ENCODE measurements around the gene PALLD. TPM values are rescaled to one million over a fixed set of nuclear protein-coding genes. Genes with fewer than 3 reads are reported as not detected.

Gene PALLD
- total RNA-seq, 5 donors from 2014 or later (not counting 1 experiment from before 2014, with no cell fraction given), result 0.56 to 1.9 (median 0.93) TPM

DNA sequence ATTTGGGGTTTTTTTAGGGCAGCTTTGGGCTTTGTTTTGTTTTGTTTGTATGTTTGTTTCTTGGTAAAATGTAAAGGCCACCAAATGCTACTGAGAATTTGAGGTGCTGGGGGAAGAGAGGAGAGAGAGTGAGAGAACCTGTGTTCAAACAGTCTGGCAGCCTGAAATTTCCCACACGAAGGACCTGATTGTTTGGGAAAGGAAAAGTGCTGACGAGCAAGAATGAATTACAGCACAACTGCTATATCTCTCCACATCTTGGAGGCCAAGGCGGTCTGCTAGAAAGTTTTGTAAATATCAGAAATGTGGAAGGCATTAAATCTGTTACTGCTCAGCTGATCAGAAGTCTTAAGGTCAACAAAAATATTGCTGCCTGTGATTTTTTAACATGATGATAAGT, 170.5 kb downstream of the PALLD start:
- Histone ChIP-seq H3K9me3 (no peaks in the 10 kb centered on the region), H3K4me3 (ENCODE audit: control insufficient read depth in 1 of 2, extremely low read depth in 1 of 2, low read length in 1 of 2) (no peak overlapping the region), H3K27ac (ENCODE audit: low read length) (no peak overlapping the region), H3K4me1 (ENCODE audit: control insufficient read depth in 1 of 2, extremely low read depth in 1 of 2, insufficient read depth in 2 of 2, low read length in 2 of 2) (no peaks in the 10 kb centered on the region), H3K36me3 (ENCODE audit: control insufficient read depth in 2 of 2, extremely low read depth in 1 of 2, insufficient read depth in 1 of 2, low read length in 1 of 2) (no peaks in the 10 kb centered on the region), H3K27me3 (replicated peaks in 1 of 2; ENCODE audit: control insufficient read depth in 2 of 2, extremely low read depth in 1 of 2, insufficient read depth in 2 of 2, low read length in 1 of 2) (peaks cover 0 to 4% of the 10 kb centered on the region in 2 experiments)
- Mint-ChIP-seq H3K4me3 (no peak overlapping the region), H3K36me3 (no peaks in the 10 kb centered on the region), H3K27ac (no peak overlapping the region), H3K9me3 (no peaks in the 10 kb centered on the region), H3K27me3 (peaks cover 0 to 5% of the 10 kb centered on the region in 2 donors), H3K4me1 (no peaks in the 10 kb centered on the region)
- no peak for ATAC-seq (replicated peaks in 1 of 4)
- DNase-seq, result no peak
- WGBS (ENCODE audit: insufficient coverage), result no CpG with 5 or more reads among the region's 3 CpGs
- ChIA-PET CTCF (no interaction called here), POLR2A (no interaction called here)

DNA sequence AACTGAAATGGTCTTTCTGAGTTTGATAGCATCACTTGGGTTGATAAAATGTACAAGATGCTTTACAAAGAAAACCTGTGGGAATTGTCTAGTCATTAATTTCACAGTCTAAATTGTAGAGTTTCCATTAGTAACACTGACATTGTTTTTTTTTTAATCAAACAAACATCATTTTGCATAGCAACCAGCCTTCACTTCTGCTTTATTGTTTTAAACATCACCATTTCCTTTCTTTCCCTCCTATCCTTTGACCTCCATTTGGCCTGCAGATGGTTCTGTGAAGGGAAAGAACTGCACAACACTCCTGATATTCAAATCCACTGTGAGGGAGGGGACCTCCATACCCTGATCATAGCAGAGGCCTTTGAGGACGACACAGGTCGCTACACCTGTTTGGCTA, 171.1 kb downstream of the PALLD start:
- ChIA-PET POLR2A (no interaction called here), CTCF (no interaction called here)
- no peaks in the 10 kb centered on the region for H3K9me3 ChIP-seq
- H3K27ac ChIP-seq (ENCODE audit: low read length), result no peak overlapping the region
- peaks cover 0 to 4% of the 10 kb centered on the region in 2 experiments for H3K27me3 ChIP-seq (replicated peaks in 1 of 2; ENCODE audit: control insufficient read depth in 2 of 2, extremely low read depth in 1 of 2, insufficient read depth in 2 of 2, low read length in 1 of 2)
- no peaks in the 10 kb centered on the region for H3K4me1 ChIP-seq (ENCODE audit: control insufficient read depth in 1 of 2, extremely low read depth in 1 of 2, insufficient read depth in 2 of 2, low read length in 2 of 2)
- H3K4me1 Mint-ChIP-seq, result no peaks in the 10 kb centered on the region
- 100% methylated on average over 1 of the region's 2 CpGs for WGBS (ENCODE audit: insufficient coverage)
- peaks cover 0 to 5% of the 10 kb centered on the region in 2 donors for H3K27me3 Mint-ChIP-seq
- H3K36me3 Mint-ChIP-seq, result no peaks in the 10 kb centered on the region
- H3K4me3 ChIP-seq (ENCODE audit: control insufficient read depth in 1 of 2, extremely low read depth in 1 of 2, low read length in 1 of 2), result no peak overlapping the region
- H3K36me3 ChIP-seq (ENCODE audit: control insufficient read depth in 2 of 2, extremely low read depth in 1 of 2, insufficient read depth in 1 of 2, low read length in 1 of 2), result no peaks in the 10 kb centered on the region
- DNase-seq (no peak), ATAC-seq (replicated peaks in 1 of 4) (no peak)
- H3K9me3 Mint-ChIP-seq, result no peaks in the 10 kb centered on the region
- H3K27ac Mint-ChIP-seq, result no peak overlapping the region
- H3K4me3 Mint-ChIP-seq, result no peak overlapping the region

DNA sequence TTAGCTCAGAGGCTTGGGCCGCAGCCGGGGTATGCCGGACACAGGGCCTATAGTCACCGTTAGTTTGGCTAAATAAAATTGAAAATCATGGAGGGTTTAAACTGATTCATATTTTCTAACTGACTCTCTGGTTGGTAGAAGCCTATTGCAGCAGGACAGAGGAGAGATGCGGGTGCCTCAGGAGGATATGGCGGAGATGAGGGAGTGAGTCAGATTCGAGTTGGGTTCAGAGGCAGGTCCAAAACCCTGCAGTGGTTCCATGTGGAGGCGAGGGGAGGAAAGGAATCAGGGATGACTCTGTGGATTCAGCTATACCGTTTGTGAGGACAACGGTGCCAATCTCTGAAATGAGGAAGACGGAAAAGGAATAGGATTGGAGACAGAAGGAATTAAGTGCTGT, 176.6 kb downstream of the PALLD start:
- no peaks in the 10 kb centered on the region for H3K4me1 Mint-ChIP-seq
- no peak overlapping the region for H3K4me3 ChIP-seq (ENCODE audit: control insufficient read depth in 1 of 2, extremely low read depth in 1 of 2, low read length in 1 of 2)
- no peaks in the 10 kb centered on the region for H3K36me3 ChIP-seq (ENCODE audit: control insufficient read depth in 2 of 2, extremely low read depth in 1 of 2, insufficient read depth in 1 of 2, low read length in 1 of 2)
- H3K9me3 ChIP-seq, result no peaks in the 10 kb centered on the region
- POLR2A ChIA-PET, result no interaction called here
- no peak overlapping the region for H3K27ac Mint-ChIP-seq
- CTCF ChIA-PET, result no interaction called here
- peaks cover 0 to 3% of the 10 kb centered on the region in 2 experiments for H3K27me3 ChIP-seq (replicated peaks in 1 of 2; ENCODE audit: control insufficient read depth in 2 of 2, extremely low read depth in 1 of 2, insufficient read depth in 2 of 2, low read length in 1 of 2)
- DNase-seq (no peak), ATAC-seq (replicated peaks in 1 of 4) (no peak)
- H3K4me1 ChIP-seq (ENCODE audit: control insufficient read depth in 1 of 2, extremely low read depth in 1 of 2, insufficient read depth in 2 of 2, low read length in 2 of 2), result no peaks in the 10 kb centered on the region
- 89% methylated on average over 9 of the region's 11 CpGs for WGBS (ENCODE audit: insufficient coverage)
- peaks cover 5 to 14% of the 10 kb centered on the region in 2 donors for H3K27me3 Mint-ChIP-seq
- H3K4me3 Mint-ChIP-seq, result no peak overlapping the region
- no peak overlapping the region for H3K27ac ChIP-seq (ENCODE audit: low read length)
- H3K9me3 Mint-ChIP-seq, result no peaks in the 10 kb centered on the region
- H3K36me3 Mint-ChIP-seq, result no peaks in the 10 kb centered on the region

DNA sequence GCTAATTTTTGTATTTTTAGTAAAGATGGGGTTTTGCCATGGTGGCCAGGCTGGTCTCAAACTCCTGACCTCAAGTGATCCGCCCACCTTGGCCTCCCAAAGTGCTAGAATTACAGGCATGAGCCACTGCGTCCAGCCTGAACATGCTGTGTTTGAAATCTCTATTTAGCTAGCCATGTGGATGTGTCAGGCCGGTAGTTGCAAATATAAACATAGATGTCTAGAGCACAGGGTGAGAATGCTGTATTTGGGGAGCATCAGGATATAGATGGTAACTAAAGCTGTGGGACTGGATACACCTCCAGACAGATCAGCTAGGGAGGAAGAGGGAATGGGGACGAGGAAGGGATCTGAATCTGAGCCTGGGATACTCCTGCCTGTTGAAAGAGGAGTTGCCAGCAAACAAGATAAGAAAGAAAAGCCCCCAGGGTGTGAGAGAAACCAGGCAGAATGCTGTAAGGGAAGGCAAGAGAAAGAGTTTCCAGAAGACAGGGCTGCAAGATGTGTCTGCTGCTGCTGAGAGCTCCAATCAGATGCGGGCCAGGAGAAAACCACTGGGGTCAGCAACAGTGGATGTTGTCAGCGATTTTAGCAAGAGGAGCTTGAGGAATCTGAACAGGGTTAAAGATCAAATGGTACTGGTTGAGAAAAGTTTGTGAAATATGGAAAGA, 177.4 kb downstream of the PALLD start:
- no peaks in the 10 kb centered on the region for H3K9me3 Mint-ChIP-seq
- H3K4me1 Mint-ChIP-seq, result no peaks in the 10 kb centered on the region
- DNase-seq, result no peak
- H3K4me1 ChIP-seq (ENCODE audit: control insufficient read depth in 1 of 2, extremely low read depth in 1 of 2, insufficient read depth in 2 of 2, low read length in 2 of 2), result no peaks in the 10 kb centered on the region
- no peak overlapping the region for H3K4me3 Mint-ChIP-seq
- no peak overlapping the region for H3K27ac Mint-ChIP-seq
- ATAC-seq (replicated peaks in 1 of 4), result no peak
- H3K27me3 Mint-ChIP-seq, result peaks cover 5 to 14% of the 10 kb centered on the region in 2 donors
- H3K27me3 ChIP-seq (replicated peaks in 1 of 2; ENCODE audit: control insufficient read depth in 2 of 2, extremely low read depth in 1 of 2, insufficient read depth in 2 of 2, low read length in 1 of 2), result peaks cover 0 to 10% of the 10 kb centered on the region in 2 experiments
- no peaks in the 10 kb centered on the region for H3K36me3 Mint-ChIP-seq
- 73% methylated on average over 6 of the region's 6 CpGs for WGBS (ENCODE audit: insufficient coverage)
- no peak overlapping the region for H3K4me3 ChIP-seq (ENCODE audit: control insufficient read depth in 1 of 2, extremely low read depth in 1 of 2, low read length in 1 of 2)
- ChIA-PET POLR2A (no interaction called here), CTCF (no interaction called here)
- no peak overlapping the region for H3K27ac ChIP-seq (ENCODE audit: low read length)
- no peaks in the 10 kb centered on the region for H3K9me3 ChIP-seq
- no peaks in the 10 kb centered on the region for H3K36me3 ChIP-seq (ENCODE audit: control insufficient read depth in 2 of 2, extremely low read depth in 1 of 2, insufficient read depth in 1 of 2, low read length in 1 of 2)

DNA sequence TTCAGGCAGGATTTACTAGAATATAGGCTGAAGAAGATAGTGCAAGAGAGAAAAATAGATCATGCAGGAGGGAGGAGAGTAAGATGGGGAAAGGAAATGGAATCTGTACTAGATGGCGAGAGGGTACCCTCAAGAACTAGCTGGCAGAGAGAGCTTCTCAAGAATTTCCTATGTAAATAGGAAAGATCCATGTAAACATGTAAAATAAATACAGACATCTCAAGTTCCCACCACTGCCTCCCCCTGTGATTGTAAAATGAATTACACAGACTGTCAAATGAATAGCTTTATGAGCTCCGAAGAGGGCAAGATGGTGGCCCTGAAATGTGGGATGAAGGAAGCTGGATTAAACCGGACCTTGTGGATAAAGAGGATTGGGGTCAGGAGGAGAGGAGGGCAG, 178.0 kb downstream of the PALLD start:
- CTCF ChIA-PET, result interaction anchor here in 1 of 2 donors (0.8 kb wide), 1 partner anchor 8 kb away, joined by 6 read pairs; no protein-coding TSS in a partner anchor
- Mint-ChIP-seq H3K27ac (no peak overlapping the region), H3K27me3 (peaks cover 5 to 14% of the 10 kb centered on the region in 2 donors), H3K4me3 (no peak overlapping the region), H3K9me3 (no peaks in the 10 kb centered on the region), H3K36me3 (no peaks in the 10 kb centered on the region), H3K4me1 (no peaks in the 10 kb centered on the region)
- Histone ChIP-seq H3K27ac (ENCODE audit: low read length) (no peak overlapping the region), H3K36me3 (ENCODE audit: control insufficient read depth in 2 of 2, extremely low read depth in 1 of 2, insufficient read depth in 1 of 2, low read length in 1 of 2) (no peaks in the 10 kb centered on the region), H3K4me1 (ENCODE audit: control insufficient read depth in 1 of 2, extremely low read depth in 1 of 2, insufficient read depth in 2 of 2, low read length in 2 of 2) (no peaks in the 10 kb centered on the region), H3K27me3 (replicated peaks in 1 of 2; ENCODE audit: control insufficient read depth in 2 of 2, extremely low read depth in 1 of 2, insufficient read depth in 2 of 2, low read length in 1 of 2) (peaks cover 0 to 11% of the 10 kb centered on the region in 2 experiments), H3K9me3 (no peaks in the 10 kb centered on the region), H3K4me3 (ENCODE audit: control insufficient read depth in 1 of 2, extremely low read depth in 1 of 2, low read length in 1 of 2) (no peak overlapping the region)
- 79% methylated on average over 2 of the region's 3 CpGs for WGBS (ENCODE audit: insufficient coverage)
- ATAC-seq (replicated peaks in 1 of 4), result no peak
- no peak for DNase-seq
- POLR2A ChIA-PET, result no interaction called here

DNA sequence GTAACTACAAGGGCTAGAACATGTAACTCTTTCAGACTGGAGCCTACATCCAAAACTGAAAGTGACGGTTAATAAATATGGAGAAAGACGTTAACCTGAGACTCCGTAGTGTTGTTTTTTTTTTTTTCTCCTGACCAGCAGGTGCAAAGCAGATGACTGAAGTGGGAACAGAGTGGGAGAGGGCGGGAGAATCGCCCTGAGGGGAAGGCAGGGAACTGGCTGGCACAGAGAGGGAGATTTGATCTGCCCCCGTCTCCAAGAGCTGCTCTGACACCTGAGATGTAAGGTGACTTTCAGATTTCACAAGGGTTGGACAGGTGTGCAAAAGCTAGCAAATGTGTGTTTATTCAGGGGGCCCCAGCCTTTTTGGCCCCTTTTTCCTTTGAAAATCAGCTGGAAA, 180.2 kb downstream of the PALLD start:
- Histone ChIP-seq H3K27ac (ENCODE audit: low read length) (no peak overlapping the region), H3K27me3 (replicated peaks in 1 of 2; ENCODE audit: control insufficient read depth in 2 of 2, extremely low read depth in 1 of 2, insufficient read depth in 2 of 2, low read length in 1 of 2) (peaks cover 0 to 11% of the 10 kb centered on the region in 2 experiments), H3K4me1 (ENCODE audit: control insufficient read depth in 1 of 2, extremely low read depth in 1 of 2, insufficient read depth in 2 of 2, low read length in 2 of 2) (no peaks in the 10 kb centered on the region), H3K36me3 (ENCODE audit: control insufficient read depth in 2 of 2, extremely low read depth in 1 of 2, insufficient read depth in 1 of 2, low read length in 1 of 2) (no peaks in the 10 kb centered on the region), H3K9me3 (no peaks in the 10 kb centered on the region), H3K4me3 (ENCODE audit: control insufficient read depth in 1 of 2, extremely low read depth in 1 of 2, low read length in 1 of 2) (no peak overlapping the region)
- Mint-ChIP-seq H3K9me3 (no peaks in the 10 kb centered on the region), H3K27ac (no peak overlapping the region), H3K36me3 (no peaks in the 10 kb centered on the region), H3K4me1 (no peaks in the 10 kb centered on the region), H3K27me3 (peaks cover 5 to 14% of the 10 kb centered on the region in 2 donors), H3K4me3 (no peak overlapping the region)
- 65% methylated on average over 4 of the region's 6 CpGs for WGBS (ENCODE audit: insufficient coverage)
- CTCF ChIA-PET, result no interaction called here
- ATAC-seq (replicated peaks in 1 of 4) (no peak), DNase-seq (no peak)
- POLR2A ChIA-PET, result no interaction called here

DNA sequence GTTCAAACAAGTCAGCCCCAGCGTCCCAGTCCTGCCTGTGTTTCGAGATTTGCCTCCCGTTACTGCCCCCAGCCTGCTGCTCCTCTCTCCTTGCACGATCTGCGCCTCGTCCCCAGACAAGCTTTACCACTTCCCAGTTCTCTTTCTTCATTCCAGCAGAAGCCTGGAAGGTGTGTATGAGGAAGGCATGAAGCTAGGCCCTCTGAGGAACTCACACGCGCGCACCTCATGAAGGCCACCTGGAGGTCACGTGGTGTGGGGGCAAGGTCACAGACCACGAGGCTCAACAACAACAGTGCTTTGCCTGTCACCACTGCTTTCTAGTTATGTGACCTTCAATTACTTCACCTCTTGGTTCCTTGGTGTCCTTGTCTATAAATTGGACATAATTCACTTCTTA, 181.0 kb downstream of the PALLD start:
- ChIA-PET CTCF (no interaction called here), POLR2A (no interaction called here)
- 100% methylated on average over 1 of the region's 11 CpGs for WGBS (ENCODE audit: insufficient coverage)
- DNase-seq (no peak), ATAC-seq (replicated peaks in 1 of 4) (no peak)
- Histone ChIP-seq H3K36me3 (ENCODE audit: control insufficient read depth in 2 of 2, extremely low read depth in 1 of 2, insufficient read depth in 1 of 2, low read length in 1 of 2) (no peaks in the 10 kb centered on the region), H3K9me3 (no peaks in the 10 kb centered on the region), H3K27ac (ENCODE audit: low read length) (no peak overlapping the region), H3K4me1 (ENCODE audit: control insufficient read depth in 1 of 2, extremely low read depth in 1 of 2, insufficient read depth in 2 of 2, low read length in 2 of 2) (no peaks in the 10 kb centered on the region), H3K4me3 (ENCODE audit: control insufficient read depth in 1 of 2, extremely low read depth in 1 of 2, low read length in 1 of 2) (no peak overlapping the region), H3K27me3 (replicated peaks in 1 of 2; ENCODE audit: control insufficient read depth in 2 of 2, extremely low read depth in 1 of 2, insufficient read depth in 2 of 2, low read length in 1 of 2) (peaks cover 0 to 11% of the 10 kb centered on the region in 2 experiments)
- Mint-ChIP-seq H3K27ac (no peak overlapping the region), H3K4me3 (no peak overlapping the region), H3K9me3 (no peaks in the 10 kb centered on the region), H3K27me3 (peaks cover 5 to 12% of the 10 kb centered on the region in 2 donors), H3K4me1 (no peaks in the 10 kb centered on the region), H3K36me3 (no peaks in the 10 kb centered on the region)
